ENCODE results near the gene PCDHGA11.
A peak's percentile ranks its signal among the peaks of the same experiment; 100 is the strongest.

- TF ChIP-seq ZNF398 (CRISPR knock-in tag; IDR thresholded peaks at IDR 0.05) (no peak), MAX (CRISPR knock-in tag; IDR thresholded peaks at IDR 0.05) (no peak), CTCF (IDR thresholded peaks at IDR 0.05 in 2 of 3, conservative IDR thresholded peaks at IDR 0.05 in 1 of 3; ENCODE audit: insufficient read depth in 2 of 3, low read depth in 1 of 3, low read length in 3 of 3) (peak; percentile 53 to 85 (median 72)), NR1H2 (CRISPR knock-in tag; IDR thresholded peaks at IDR 0.05) (no peak), CUX1 (CRISPR knock-in tag; IDR thresholded peaks at IDR 0.05) (no peak), EZH2 (IDR thresholded peaks at IDR 0.05; ENCODE audit: borderline replicate concordance, low read depth, low read length) (no peak)
These were observed 9.7 kb downstream of the PCDHGA11 start, which contains the start of gene PCDHGA12 for GRCh38 chr5:141430332-141431113.
